Stimulated activated naive CD8-positive, alpha-beta T cell treated with anti-CD3 and anti-CD28 coated beads, Interleukin-15, Interleukin-2, amounts not matched to agents 100 U/mL and 50 U/mL, for 24 hours (primary cell): Measurements from ENCODE around the gene ICAM4.
"Not testable (repeated sequence)": the region's sequence is repeated elsewhere in the genome, so short reads cannot be mapped to it uniquely, and the experiment has no call there.

ENCODE experiments used
- ATAC-seq: fragments of 150-1000 bp; cut with Tn5 transposase; one replicate; pipeline ENCODE4 v1.10.0; 2021
- DNase-seq: peaks from one replicate; pipeline ENCODE4 v3.0.0; 2021

Gene ICAM4, protein sequence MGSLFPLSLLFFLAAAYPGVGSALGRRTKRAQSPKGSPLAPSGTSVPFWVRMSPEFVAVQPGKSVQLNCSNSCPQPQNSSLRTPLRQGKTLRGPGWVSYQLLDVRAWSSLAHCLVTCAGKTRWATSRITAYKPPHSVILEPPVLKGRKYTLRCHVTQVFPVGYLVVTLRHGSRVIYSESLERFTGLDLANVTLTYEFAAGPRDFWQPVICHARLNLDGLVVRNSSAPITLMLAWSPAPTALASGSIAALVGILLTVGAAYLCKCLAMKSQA

DNA sequence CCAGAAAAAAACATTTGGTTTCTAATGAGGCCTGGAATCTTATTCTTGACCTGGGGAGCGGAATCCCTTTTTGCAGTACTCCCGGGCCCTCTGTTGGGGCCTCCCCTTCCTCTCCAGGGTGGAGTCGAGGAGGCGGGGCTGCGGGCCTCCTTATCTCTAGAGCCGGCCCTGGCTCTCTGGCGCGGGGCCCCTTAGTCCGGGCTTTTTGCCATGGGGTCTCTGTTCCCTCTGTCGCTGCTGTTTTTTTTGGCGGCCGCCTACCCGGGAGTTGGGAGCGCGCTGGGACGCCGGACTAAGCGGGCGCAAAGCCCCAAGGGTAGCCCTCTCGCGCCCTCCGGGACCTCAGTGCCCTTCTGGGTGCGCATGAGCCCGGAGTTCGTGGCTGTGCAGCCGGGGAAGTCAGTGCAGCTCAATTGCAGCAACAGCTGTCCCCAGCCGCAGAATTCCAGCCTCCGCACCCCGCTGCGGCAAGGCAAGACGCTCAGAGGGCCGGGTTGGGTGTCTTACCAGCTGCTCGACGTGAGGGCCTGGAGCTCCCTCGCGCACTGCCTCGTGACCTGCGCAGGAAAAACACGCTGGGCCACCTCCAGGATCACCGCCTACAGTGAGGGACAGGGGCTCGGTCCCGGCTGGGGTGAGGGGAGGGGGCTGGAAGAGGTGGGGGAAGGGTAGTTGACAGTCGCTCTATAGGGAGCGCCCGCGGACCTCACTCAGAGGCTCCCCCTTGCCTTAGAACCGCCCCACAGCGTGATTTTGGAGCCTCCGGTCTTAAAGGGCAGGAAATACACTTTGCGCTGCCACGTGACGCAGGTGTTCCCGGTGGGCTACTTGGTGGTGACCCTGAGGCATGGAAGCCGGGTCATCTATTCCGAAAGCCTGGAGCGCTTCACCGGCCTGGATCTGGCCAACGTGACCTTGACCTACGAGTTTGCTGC, at the start of gene ICAM4:
Gene ICAM4 (plus strand): TSS at position 153 of the 935 bp plus-strand sequence. CDS start 58 bp downstream, at position 211.
- peak; percentile 34 for ATAC-seq
- peak; percentile 58 for DNase-seq

DNA sequence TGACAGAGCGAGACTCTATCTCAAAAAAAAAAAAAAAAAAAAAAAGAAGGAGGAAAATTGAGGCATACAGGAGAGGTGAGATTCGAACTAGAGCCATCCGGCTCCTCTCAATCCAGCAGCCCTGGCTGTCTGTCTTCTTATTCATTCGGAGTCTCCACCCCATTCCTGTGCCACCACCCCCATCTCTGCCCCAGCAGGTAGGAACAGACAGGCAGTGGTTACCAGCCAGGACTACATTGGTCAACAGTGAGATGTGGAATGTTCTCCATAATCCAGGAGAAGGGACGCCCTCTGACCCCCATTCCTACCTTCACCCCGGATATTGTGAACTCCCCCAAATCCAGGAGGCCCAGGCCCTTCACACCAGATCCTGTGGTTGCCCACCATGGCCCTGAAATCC, 49.1 kb upstream of the ICAM4 start:
- DNase-seq (no peak), ATAC-seq (no peak)

DNA sequence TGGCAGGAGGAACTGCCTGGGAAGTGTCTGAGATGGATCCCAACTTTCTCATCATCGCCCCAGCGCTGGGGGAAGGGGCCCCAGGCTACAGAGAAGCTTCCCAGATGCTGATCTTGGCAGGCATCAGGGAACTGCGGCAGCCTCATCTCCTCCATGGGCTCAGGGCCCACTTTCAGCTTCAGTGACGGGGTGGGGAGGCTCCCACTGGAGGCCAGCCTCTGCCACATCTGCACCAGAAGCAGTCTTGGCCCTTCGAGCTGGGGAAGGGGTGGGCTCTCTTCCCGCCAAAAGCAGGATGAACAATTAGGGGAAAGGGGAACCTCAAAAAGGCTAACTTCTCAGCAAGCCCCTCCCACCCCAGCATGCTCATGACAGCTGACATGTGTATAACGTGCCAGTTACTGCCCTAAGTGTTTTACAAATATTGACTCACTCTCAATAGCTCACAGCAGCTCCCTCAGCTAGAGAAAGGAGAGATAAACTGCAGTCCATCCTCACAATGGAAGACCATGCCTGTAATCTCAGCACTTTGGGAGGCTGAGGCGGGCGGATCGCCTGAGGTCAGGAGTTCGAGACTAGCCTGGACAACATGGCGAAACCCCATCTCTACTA, 48.5 kb upstream of the ICAM4 start:
- ATAC-seq (no peak), DNase-seq (no peak)

DNA sequence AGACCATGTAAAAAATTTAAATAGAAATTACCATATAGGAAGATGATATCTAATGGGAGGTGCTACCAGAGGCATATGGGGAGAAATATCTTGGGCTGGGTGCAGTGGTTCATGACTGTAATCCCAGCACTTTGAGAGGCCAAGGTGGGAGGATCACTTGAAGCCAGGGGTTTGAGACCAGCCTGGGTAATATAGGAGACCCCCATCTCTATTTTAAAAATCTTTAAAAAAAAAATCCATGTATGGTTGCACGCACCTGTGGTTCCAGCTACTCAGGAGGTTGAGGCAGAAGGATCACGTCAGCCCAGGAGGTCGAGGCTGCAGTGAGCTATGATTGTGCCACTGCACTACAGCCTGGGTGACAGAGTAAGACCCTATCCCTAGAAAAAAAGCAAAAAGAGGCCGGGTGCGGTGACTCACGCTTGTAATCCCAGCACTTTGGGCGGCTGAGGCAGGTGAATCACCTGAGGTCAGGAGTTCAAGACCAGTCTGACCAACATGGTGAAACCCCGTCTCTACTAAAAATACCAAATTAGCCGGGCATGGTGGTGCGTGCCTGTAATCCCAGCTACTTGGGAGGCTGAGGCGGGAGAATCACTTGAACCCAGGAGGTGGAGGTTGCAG, 44.8 kb upstream of the ICAM4 start:
- ATAC-seq, DNase-seq: not testable (repeated sequence)

DNA sequence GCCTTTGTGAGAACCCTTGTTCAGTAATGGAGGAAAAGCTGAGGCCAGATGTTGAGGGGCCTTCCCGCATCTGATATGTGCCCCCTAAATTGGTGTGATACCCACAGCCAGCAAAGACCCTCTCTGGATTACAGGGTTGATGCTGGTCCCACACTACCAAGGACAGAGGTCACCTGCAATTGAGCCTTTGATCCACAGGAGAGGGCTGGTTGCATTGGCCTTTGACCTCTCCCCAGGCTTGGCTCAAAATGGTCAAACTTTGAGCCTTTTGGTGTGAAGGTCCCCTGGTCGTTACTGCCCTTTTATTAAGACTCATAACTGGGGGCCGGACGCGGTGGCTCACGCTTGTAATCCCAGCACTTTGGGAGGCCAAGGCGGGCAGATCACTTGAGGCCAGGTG, 43.1 kb upstream of the ICAM4 start:
- ATAC-seq, result no peak
- DNase-seq, result no peak

DNA sequence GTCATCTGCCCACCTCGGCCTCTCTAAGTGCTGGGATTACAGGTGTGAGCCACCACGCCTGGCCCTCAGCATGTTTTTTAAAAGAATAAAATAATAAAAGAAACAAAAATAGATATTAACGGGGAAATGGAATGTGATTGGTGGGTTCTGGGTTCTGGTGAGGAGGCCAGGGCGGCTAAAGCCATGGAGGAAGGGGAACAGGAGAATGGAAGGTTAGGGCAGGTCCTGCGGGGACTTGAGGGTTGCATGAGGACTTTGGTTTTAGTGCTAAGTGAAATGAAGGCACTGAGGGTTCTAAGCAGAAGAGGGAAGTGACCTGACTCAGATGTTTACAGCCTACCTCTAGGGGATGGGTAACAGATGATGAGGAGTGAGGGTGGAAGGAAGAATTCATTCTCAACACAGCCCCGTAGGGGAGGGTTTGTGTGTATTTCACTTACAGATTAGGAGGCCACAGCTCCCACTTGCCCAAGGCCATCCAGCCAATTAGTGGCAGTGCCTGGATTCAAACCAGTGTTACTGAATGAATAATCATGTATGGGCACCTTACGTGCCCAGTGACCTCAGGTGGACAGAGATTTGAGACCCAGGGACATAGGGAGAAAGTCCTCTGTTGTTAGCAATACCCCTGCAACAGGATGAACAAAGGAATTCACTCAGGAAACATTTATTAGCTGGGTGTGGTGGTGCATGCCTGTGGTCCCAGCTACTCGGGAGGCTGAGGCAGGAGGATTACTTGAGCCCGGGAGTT, 41.4 kb upstream of the ICAM4 start:
- ATAC-seq (no peak), DNase-seq (no peak)

DNA sequence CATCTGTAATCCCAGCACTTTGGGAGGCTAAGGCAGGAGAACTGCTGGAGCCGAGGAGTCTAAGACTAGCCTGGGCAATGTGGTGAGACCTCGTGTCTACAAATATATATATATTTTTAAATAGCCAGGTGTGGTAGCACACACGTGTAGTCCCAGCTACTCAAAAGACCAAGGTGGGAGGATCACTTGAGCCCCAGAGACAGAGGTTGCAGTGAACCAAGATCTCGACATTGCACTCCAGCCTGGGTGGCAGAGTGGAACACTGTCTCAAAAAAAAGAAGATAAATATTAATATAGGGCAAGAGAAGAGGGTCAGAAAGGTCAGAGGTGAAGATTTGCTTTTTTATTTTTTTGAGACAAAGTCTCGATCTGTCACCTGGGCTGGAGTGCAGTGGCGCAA, 40.2 kb upstream of the ICAM4 start:
- ATAC-seq (no peak), DNase-seq (no peak)

DNA sequence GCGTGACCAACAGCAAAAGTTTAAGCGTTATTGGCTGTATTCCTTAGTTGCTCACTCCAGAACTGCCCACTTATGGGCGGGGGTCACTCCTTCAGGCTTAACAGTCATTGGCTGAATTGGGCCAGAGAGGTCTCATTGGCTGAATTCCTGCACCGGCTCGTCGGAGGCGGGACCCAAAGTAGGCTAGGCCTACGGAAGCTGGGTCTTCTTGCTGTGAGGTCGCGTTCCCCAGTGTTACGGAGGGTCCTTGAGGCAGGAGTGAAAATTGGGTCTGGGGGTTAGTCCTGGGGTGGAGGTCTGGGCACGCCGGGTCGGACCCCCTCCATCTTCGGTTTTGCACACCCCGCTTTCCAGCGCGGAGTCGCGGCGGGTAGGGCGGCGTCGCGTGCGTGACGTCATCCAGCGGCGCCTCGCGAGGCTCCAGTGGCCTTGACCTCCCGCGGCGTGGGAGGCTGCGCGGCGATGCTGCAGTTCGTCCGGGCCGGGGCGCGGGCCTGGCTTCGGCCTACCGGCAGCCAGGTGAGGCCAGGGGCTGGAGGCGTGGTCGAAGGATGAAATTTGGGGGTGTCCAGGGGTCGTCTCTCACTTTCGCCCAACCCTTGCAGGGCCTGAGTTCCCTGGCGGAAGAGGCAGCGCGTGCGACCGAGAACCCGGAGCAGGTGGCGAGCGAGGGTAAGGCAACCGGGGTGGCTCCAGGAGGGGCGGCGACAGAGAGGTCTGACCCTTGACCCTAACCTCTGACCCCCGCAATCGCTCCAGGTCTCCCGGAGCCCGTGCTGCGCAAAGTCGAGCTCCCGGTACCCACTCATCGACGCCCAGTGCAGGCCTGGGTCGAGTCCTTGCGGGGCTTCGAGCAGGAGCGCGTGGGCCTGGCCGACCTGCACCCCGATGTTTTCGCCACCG, 34.7 kb upstream of the ICAM4 start, which contains the start of gene MRPL4:
Gene MRPL4 (plus strand): TSS at position 423 of the 903 bp plus-strand sequence. CDS start 40 bp downstream, at position 463.
- DNase-seq, result peak; percentile 93
- peak; percentile 96 for ATAC-seq

DNA sequence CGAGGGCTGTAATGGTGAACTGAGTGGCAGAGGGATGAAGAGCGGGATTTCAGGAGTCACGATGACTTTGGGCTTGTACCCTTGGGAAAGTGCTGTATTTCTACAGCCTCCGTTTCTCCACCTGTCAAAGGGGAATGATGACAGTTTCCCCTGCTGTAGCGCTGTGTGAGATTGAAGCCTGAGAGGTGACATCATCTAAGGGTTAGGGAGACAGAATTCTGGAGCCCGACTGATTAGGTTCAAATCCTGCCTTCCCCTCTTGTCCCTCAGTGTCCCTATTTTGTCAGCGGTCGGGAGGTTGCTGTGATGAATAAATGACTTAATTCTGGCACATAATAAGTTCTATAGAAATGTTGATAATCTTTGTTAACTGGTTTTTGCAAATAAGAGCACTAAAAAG, 34.0 kb upstream of the ICAM4 start:
- DNase-seq, result no peak
- ATAC-seq, result no peak

DNA sequence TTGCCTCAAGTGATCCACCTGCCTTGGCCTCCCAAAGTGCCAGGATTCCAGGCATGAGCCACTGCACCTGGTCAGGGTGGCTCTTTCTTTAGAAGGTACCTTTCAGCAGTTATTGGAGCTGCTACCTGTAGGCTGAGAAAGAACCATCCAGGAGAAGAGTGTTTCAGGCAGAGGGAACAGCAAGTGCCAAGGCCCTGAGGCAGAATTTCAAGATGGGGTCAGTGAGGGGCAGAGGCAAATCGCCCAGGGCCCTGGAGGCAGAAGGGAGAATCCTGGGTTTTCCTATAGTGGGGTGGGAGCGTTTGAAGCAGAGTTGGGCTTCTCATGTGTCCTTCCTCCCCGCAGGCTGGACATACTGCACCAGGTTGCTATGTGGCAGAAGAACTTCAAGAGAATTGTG, 32.5 kb upstream of the ICAM4 start:
- ATAC-seq (no peak), DNase-seq (no peak)

DNA sequence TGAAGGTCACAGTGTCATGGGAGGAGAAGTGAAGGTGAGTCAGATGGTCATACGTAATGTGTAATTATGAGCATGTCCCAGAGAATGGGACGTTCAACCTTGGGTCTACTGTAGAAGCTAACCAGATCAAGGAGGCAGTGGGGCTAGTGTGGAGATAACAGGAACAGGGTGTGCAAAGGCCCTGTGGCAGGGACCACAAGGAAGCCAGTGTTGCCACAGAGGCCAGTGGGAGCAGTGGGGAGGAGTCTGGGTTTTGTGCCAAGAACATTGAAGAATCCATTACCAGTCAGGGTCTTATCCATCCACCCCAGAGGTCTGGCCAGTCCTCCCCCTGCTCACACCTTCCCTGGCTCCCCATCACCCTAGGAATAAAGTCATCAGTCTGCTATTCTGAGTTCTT, 31.4 kb upstream of the ICAM4 start:
- no peak for DNase-seq
- no peak for ATAC-seq

DNA sequence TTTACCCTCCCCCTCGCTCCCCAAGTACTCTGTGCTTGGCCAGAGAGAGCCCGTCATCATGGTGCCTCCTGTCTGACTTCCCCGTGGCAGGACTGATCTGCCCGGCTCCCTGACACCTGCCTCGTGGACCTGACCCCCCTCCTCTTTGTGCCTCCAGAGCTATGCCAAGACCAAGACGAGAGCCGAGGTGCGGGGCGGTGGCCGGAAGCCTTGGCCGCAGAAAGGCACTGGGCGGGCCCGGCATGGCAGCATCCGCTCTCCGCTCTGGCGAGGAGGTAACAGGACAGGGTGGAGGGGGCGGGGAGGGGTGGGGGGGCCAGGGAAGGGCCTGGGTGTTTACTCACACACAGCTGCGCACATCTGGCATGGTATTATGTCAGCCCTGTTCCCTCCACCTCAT, 30.2 kb upstream of the ICAM4 start:
- DNase-seq (no peak), ATAC-seq (no peak)

DNA sequence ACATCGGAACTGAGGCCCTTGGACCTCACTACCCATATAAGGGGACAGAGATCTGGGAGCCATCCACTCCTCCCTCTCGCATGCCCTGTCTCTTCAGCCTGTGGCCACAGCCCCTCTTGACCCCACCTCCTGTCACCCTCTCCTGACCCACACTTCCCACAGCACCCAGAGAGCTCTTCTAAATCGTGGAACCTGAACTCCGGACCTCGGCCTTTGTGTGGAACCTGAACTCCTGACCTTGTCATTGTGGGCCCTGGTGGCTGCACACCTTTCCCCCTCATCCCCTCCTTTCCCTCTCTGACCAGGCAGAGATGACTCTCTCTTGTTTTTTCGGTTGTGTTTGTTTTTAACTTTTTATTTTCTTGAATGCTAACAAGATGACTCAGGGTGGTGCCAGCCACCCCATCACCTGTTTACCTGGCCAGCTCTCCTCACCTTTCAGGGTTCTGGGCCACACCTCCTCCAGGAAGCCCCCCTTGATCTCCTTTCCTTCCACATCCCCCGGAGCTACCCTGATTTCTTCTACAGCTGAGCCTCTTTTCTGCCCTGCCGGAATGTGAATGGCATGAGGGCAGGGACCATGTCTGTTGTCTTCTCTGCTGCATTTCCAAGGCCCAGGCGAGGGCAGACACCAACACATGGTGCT, 29.7 kb upstream of the ICAM4 start:
- ATAC-seq, result no peak
- DNase-seq, result no peak

DNA sequence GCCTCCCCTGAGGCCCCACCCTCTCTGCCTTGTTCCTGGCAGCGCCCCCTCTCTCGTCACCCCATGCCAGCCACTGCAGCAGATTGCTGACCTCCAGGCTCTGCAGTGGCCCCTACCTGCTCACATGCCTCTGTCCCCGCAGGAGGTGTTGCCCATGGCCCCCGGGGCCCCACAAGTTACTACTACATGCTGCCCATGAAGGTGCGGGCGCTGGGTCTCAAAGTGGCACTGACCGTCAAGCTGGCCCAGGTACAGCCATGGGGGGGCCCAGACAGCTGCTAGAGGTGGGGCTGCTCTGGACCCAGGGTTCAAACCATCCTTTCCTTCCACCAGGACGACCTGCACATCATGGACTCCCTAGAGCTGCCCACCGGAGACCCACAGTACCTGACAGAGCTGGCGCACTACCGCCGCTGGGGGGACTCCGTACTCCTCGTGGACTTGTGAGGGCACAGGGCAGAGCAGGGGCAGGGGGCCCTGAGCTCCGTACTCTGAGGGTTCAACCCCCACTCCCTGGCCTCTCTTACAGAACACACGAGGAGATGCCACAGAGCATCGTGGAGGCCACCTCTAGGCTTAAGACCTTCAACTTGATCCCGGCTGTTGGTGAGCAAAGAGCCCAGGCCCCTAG, 28.6 kb upstream of the ICAM4 start:
- DNase-seq, result no peak
- no peak for ATAC-seq

DNA sequence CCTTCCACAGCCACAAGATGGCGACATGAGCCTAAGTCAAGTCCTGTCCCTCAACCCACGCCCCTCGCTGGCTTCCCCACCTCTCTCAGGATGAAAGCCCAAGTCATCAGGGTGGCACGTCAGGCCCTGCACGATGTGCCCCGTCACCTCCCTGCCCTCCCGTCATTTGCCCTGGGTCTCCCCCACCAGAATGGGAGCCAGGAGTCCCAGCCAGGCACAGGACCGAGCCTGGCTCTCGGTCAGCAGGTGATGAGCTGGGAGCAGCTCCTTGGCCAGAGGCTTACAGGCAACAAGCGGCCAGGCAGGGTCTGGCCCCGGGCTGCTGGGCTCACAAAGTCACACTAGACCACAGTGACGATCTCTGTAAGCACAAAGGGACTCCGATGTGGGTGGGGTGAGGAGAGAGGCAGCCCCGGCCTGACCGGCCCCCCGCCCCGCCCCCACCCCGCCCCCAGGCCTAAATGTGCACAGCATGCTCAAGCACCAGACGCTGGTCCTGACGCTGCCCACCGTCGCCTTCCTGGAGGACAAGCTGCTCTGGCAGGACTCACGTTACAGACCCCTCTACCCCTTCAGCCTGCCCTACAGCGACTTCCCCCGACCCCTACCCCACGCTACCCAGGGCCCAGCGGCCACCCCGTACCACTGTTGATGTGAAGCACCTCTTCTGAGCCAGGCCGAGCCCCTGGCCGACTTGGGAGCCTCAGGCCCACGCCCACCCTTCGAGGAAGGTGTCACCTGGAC, 27.4 kb upstream of the ICAM4 start:
- ATAC-seq (peak; percentile 76), DNase-seq (peak; percentile 95)

DNA sequence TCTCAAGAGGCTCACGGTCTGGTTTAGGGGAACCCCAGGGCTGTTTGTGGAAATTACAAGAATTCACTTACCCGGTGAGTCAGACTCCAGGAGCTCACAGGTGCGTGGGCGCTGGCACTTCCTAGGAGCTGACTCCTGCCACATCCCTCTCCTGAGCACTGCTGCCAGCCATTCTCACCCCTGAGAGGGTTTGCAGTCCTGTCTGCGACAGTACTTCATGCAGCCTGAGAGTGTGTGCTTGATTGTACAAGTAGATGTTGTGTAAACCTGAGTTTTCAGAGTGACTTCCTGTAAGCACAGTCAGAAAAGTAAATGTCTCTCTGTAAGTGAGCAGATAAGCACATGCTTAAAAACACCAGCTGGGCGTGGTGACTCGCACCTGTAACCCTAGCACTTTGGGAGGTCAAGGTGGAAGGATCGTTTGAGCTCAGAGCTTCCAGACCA, 26.6 kb upstream of the ICAM4 start:
- peak; percentile 70 for DNase-seq
- ATAC-seq, result peak; percentile 71

DNA sequence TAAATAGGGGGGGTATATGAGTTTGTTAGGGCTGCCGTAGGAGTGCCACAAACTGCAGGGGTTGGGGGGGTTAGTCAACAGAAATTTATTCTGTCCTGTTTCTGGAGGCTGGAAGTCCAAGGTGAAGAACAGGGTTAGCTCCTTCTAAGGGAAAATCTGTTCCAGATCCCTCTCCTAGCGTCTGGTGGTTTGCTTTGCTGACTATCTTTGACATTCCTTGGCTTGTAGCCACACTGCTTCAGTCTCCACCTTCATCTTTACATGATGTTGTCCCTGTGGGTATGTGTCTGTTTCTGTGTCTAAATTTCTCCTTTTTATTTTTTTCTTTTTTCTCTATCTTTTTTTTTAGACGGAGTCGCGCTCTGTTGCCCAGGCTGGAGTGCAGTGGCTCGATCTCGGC, 24.0 kb upstream of the ICAM4 start:
- ATAC-seq (no peak), DNase-seq (no peak)

DNA sequence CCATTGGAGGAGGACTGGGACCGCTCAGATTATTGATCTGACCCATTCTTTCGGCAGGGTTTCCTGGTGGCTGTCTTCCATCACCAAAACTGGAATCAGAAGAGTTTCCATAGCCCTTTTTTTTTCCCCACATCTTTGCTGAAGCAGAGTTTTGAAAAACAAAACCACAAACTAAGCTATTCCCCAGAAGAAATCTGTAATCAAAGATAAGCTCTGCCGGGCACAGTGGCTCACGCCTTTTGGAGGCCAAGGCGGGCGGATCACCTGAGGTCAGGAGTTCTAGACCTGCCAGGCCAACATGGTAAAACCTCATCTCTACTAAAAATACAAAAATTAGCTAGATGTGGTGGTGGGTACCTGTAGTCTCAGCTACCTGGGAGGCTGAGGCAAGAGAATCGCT, 20.0 kb upstream of the ICAM4 start:
- DNase-seq, result no peak
- no peak for ATAC-seq

DNA sequence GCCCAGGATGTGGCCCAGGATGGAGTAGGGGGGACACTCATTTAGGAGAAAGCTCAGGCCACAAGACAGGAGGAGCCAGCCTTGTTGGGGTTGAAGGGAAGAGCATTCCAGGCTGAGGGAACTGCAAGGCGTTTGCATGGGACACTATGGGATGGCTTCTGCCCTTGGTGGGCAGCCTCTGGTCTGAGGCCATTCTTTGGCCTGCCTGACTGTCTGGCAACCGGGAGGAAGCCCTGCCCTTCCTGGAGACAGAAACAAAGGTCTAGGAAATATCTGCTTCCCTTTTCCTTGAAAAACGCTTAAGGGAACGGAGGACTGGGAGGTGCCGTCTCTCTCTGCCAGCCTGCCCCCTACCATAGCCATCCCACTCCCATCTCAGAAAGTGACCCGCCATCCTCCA, 18.7 kb upstream of the ICAM4 start:
- ATAC-seq, result no peak
- DNase-seq, result no peak
